H1 (cell line): ENCODE results near the gene SYCE3. TPM values are rescaled to one million over a fixed set of nuclear protein-coding genes. Genes with fewer than 3 reads are reported as not detected.

ENCODE experiments used
- CTCF ChIA-PET: fragments of 300-600 bp; sonication (Branson Sonifier 250); formaldehyde crosslinking; loops from one replicate; lab custom pipeline; 2021; ENCODE audit not compliant: partially characterized antibody; lab: Charles Lee
- POLR2A ChIA-PET: fragments of 300-600 bp; sonication (Branson Sonifier 250); formaldehyde crosslinking; loops from one replicate; lab custom pipeline; 2021; ENCODE audit warnings: inconsistent platforms; ENCODE audit not compliant: partially characterized antibody; lab: Charles Lee
- DNase-seq, 2 experiments: peaks; one replicate each; pipeline versions ENCODE4 v3.0.0 to v3.0.0-alpha.2; 2010 to 2022; ENCODE audit warnings: low spot score in 2 of 2, low read depth in 1 of 2, mixed read lengths in 1 of 2
- FAIRE-seq: peaks from 2 replicates; lab custom pipeline; 2011; peaks lifted over from hg19 to GRCh38; lab: Jason Lieb, UNC
- H2AFZ ChIP-seq: 2 replicates; pipeline ENCODE4 v1.8.1; 2012; ENCODE audit warnings: low read length, inconsistent platforms
- H2AK5ac ChIP-seq: 2 replicates; pipeline ENCODE4 v1.6.1; 2013; ENCODE audit warnings: low read depth, low read length
- H2BK120ac ChIP-seq: replicated peaks from 2 replicates; pipeline ENCODE3; 2013; ENCODE audit warnings: low read depth, low read length, inconsistent platforms
- H2BK12ac ChIP-seq: 2 replicates; pipeline ENCODE4 v1.6.1; 2013; ENCODE audit warnings: low read depth, low read length
- H2BK15ac ChIP-seq: 2 replicates; pipeline ENCODE4 v1.6.1; 2013; ENCODE audit warnings: low read length
- H2BK20ac ChIP-seq: 2 replicates; pipeline ENCODE4 v1.6.1; 2013; ENCODE audit warnings: low read length
- H2BK5ac ChIP-seq: 2 replicates; pipeline ENCODE4 v1.6.1; 2013; ENCODE audit warnings: low read depth, low read length
- H3K14ac ChIP-seq: 2 replicates; pipeline ENCODE4 v1.6.1; 2013; ENCODE audit warnings: inconsistent platforms; ENCODE audit not compliant: insufficient read length
- H3K18ac ChIP-seq: 2 replicates; pipeline ENCODE4 v1.6.1; 2013; ENCODE audit warnings: low read length; ENCODE audit errors: extremely low read depth
- H3K23ac ChIP-seq: 2 replicates; pipeline ENCODE4 v1.6.1; 2013; ENCODE audit warnings: inconsistent platforms; ENCODE audit not compliant: insufficient read length
- H3K23me2 ChIP-seq: 2 replicates; pipeline ENCODE4 v1.6.1; 2013; ENCODE audit warnings: low read depth, low read length
- H3K27ac ChIP-seq: 2 replicates; pipeline ENCODE4 v1.6.1; 2011; ENCODE audit warnings: low read depth, low read length, inconsistent platforms
- H3K27me3 ChIP-seq, 4 experiments: replicated peaks in 1 of 4; 1 replicate in 1 of 4; 2 replicates in 3 of 4; pipeline versions ENCODE4 v1.6.1 to v1.8.1; 2011 to 2013; ENCODE audit warnings: low read length in 3 of 4, mild to moderate bottlenecking in 3 of 4, inconsistent platforms in 2 of 4, mixed read lengths in 2 of 4, moderate library complexity in 1 of 4; ENCODE audit not compliant: control insufficient read depth in 3 of 4, insufficient read depth in 3 of 4; ENCODE audit errors: extremely low read depth in 1 of 4
- H3K36me3 ChIP-seq, 4 experiments: 2 replicates each; pipeline versions ENCODE4 v1.6.1 to v1.8.1; 2011 to 2013; ENCODE audit warnings: mild to moderate bottlenecking in 4 of 4, low read length in 3 of 4, moderate library complexity in 2 of 4, control low read depth in 1 of 4, inconsistent platforms in 1 of 4; ENCODE audit not compliant: insufficient read depth in 4 of 4, control insufficient read depth in 2 of 4
- H3K4ac ChIP-seq: replicated peaks from 2 replicates; pipeline ENCODE3; 2013; ENCODE audit warnings: low read length, low read depth, mixed read lengths, inconsistent platforms; ENCODE audit not compliant: insufficient read length
- H3K4me1 ChIP-seq, 4 experiments: replicated peaks in 1 of 4; 1 replicate in 1 of 4; 2 replicates in 3 of 4; pipeline versions ENCODE4 v1.6.1 to v1.8.1; 2011 to 2013; ENCODE audit warnings: low read length in 3 of 4, inconsistent platforms in 2 of 4, mixed read lengths in 1 of 4; ENCODE audit not compliant: insufficient read depth in 4 of 4, control insufficient read depth in 3 of 4
- H3K4me2 ChIP-seq, 2 experiments: 2 replicates each; pipeline versions ENCODE4 v1.6.1 to v1.8.1; 2011 to 2013; ENCODE audit warnings: low read depth in 2 of 2, low read length in 2 of 2, control low read depth in 1 of 2, inconsistent platforms in 1 of 2, mild to moderate bottlenecking in 1 of 2; ENCODE audit not compliant: insufficient read depth in 1 of 2
- H3K4me3 ChIP-seq, 4 experiments: fragments of 200-600, 300-600 bp in 1 of 4; sonication (generic), shearing (Covaris generic), sonication (Bioruptor Twin) in 1 of 4; 2 replicates each; pipeline versions ENCODE4 v1.5.1 to v1.8.1; 2011 to 2016; ENCODE audit warnings: low read length in 4 of 4, low read depth in 3 of 4, control low read depth in 2 of 4, inconsistent platforms in 2 of 4, mild to moderate bottlenecking in 2 of 4, mixed read lengths in 1 of 4, moderate library complexity in 1 of 4; ENCODE audit not compliant: insufficient read depth in 2 of 4; ENCODE audit errors: extremely low read depth in 1 of 4
- H3K56ac ChIP-seq: replicated peaks from 2 replicates; pipeline ENCODE3; 2013; ENCODE audit warnings: low read depth, mild to moderate bottlenecking, mixed read lengths, low read length, inconsistent platforms; ENCODE audit not compliant: insufficient read length
- H3K79me1 ChIP-seq: 2 replicates; pipeline ENCODE4 v1.6.1; 2013; ENCODE audit warnings: low read depth, low read length, control low read depth
- H3K79me2 ChIP-seq, 2 experiments: 2 replicates each; pipeline versions ENCODE4 v1.6.1 to v1.8.1; 2012 to 2013; ENCODE audit warnings: low read length in 2 of 2, mild to moderate bottlenecking in 2 of 2, inconsistent platforms in 1 of 2; ENCODE audit not compliant: insufficient read depth in 2 of 2, control insufficient read depth in 1 of 2
- H3K9ac ChIP-seq, 4 experiments: replicated peaks in 1 of 4; 1 replicate in 1 of 4; 2 replicates in 3 of 4; pipeline versions ENCODE4 v1.6.1 to v1.8.1; 2011 to 2013; ENCODE audit warnings: low read depth in 3 of 4, low read length in 3 of 4, control low read depth in 2 of 4, mild to moderate bottlenecking in 2 of 4, moderate library complexity in 2 of 4, inconsistent platforms in 1 of 4; ENCODE audit errors: extremely low read depth in 1 of 4
- H3K9me3 ChIP-seq, 2 experiments: 2 replicates each; pipeline versions ENCODE4 v1.6.1 to v1.8.1; 2012 to 2013; ENCODE audit warnings: mild to moderate bottlenecking in 2 of 2, moderate library complexity in 2 of 2, control low read depth in 1 of 2, inconsistent platforms in 1 of 2, low read depth in 1 of 2, low read length in 1 of 2, mixed read lengths in 1 of 2; ENCODE audit not compliant: insufficient read depth in 2 of 2
- H4K20me1 ChIP-seq, 2 experiments: replicated peaks in 1 of 2; 2 replicates each; pipeline versions ENCODE3 to v1.8.1; 2011 to 2013; ENCODE audit warnings: inconsistent platforms in 2 of 2, low read length in 2 of 2, mild to moderate bottlenecking in 1 of 2; ENCODE audit not compliant: insufficient read depth in 2 of 2, control insufficient read depth in 1 of 2
- H4K5ac ChIP-seq: 2 replicates; pipeline ENCODE4 v1.6.1; 2013; ENCODE audit warnings: low read length, low read depth, mixed read lengths, inconsistent platforms; ENCODE audit not compliant: insufficient read length
- H4K8ac ChIP-seq: 2 replicates; pipeline ENCODE4 v1.8.0; 2013; ENCODE audit warnings: mild to moderate bottlenecking, moderate library complexity, low read length, inconsistent platforms; ENCODE audit not compliant: insufficient read depth; ENCODE audit errors: extremely low read depth
- H4K91ac ChIP-seq: replicated peaks from 2 replicates; pipeline ENCODE3; 2013; ENCODE audit warnings: low read length, mixed read lengths, inconsistent platforms; ENCODE audit not compliant: insufficient read length
- EZH2 ChIP-seq: fragments of 200-600 bp; sonication (generic); IDR thresholded peaks from 2 replicates; pipeline ENCODE4 v1.7.1; 2012; ENCODE audit warnings: low read depth, mild to moderate bottlenecking, moderate library complexity, low read length, inconsistent platforms; ENCODE audit not compliant: severe bottlenecking
- SRF ChIP-seq: IDR thresholded peaks from 2 replicates; pipeline ENCODE4 v1.6.1; 2011; ENCODE audit warnings: mild to moderate bottlenecking, low read depth, low read length, moderate library complexity
- SUZ12 ChIP-seq: fragments of 200-600 bp; sonication (generic); IDR thresholded peaks from 2 replicates; pipeline ENCODE4 v1.6.1; 2012; ENCODE audit warnings: mild to moderate bottlenecking, inconsistent platforms, low read length, moderate library complexity, mixed read lengths
- TAF7 ChIP-seq: optimal IDR thresholded peaks from 2 replicates; pipeline ENCODE3; 2011; ENCODE audit warnings: low read depth, mild to moderate bottlenecking, inconsistent platforms, low read length, moderate library complexity, borderline replicate concordance
- WGBS, 2 experiments: shearing (Covaris generic) in 1 of 2; methylation state at CpG; one replicate each; pipeline versions ENCODE4 v1.1.6 to v1.1.7; 2013 to 2015; ENCODE audit warnings: low lambda C conversion rate in 2 of 2, mixed read lengths in 2 of 2, inconsistent platforms in 1 of 2, low coverage in 1 of 2, missing lambda C conversion rate in 1 of 2; ENCODE audit not compliant: insufficient replicate concordance in 2 of 2, insufficient coverage in 1 of 2, insufficient read length in 1 of 2; ENCODE audit errors: extremely low coverage in 1 of 2, missing lambda C conversion rate in 1 of 2; 5-methylcytosine and 5-hydroxymethylcytosine counted together
- polyA plus RNA-seq, 7 experiments: library from polyadenylated mRNA; depleted of rRNA in 3 of 7; stranded (reverse) in 5 of 7; unstranded in 2 of 7; fragments of >200 nt in 5 of 7; fragments of 200-250 nt in 2 of 7; gene quantifications; 1 replicate in 5 of 7; 2 replicates in 1 of 7; 4 replicates in 1 of 7; pipeline versions ENCODE4 v1.2.1 to v1.2.3, GENCODE V29; 2011 to 2013; ENCODE audit warnings: missing spikeins in 2 of 7, mixed read lengths in 2 of 7
- total RNA-seq: library from RNA; stranded (reverse); fragmentation: NEBNext Ultra II Directional; extraction: Animal tissue kit (Norgen Biotek cat#: 25700); gene quantifications from 2 replicates; pipeline ENCODE4 v1.2.1, GENCODE V29; 2021

Gene SYCE3
- total and polyA plus RNA-seq, 2 of the 8 experiments (the other 6 are each of a cell fraction or from before 2014, with no cell fraction given): 1.9 TPM; not detected in 1

- no peaks in the 10 kb centered on the region for H3K79me1 ChIP-seq
- H2BK15ac ChIP-seq: no peak overlapping the region
- H3K14ac ChIP-seq: no peak overlapping the region
- no peak overlapping the region for H2BK12ac ChIP-seq
- H4K20me1 ChIP-seq: peaks cover 9 to 11% of the 10 kb centered on the region in 2 experiments
- WGBS, 2 experiments: 5% methylated on average over 17 of the region's 52 CpGs; no CpG with 5 or more reads in 1 of the 2 experiments
- H4K5ac ChIP-seq: no peak overlapping the region
- no peak overlapping the region for H2BK120ac ChIP-seq
- H2BK5ac ChIP-seq: no peak overlapping the region
- H2BK20ac ChIP-seq: no peak overlapping the region
- POLR2A ChIA-PET: interaction anchor here (0.9 kb wide), 1 partner anchor 18 kb away, joined by 3 read pairs; the partner anchor contains the start of gene CHKB
- CTCF ChIA-PET: interaction anchor here (0.9 to 1.9 kb wide), 4 partner anchors 11 to 38 kb away, joined by 3 to 13 read pairs (median 6); partner anchors contain the start of genes CPT1B and SYCE3
- H4K8ac ChIP-seq: no peak overlapping the region
- H3K27me3 ChIP-seq: peaks cover 54 to 85% (median 63%) of the 10 kb centered on the region in 4 experiments; a peak in 6 of 7 replicates
- no peak overlapping the region for H2AFZ ChIP-seq
- H3K36me3 ChIP-seq: peaks cover 0 to 3% (median 0%) of the 10 kb centered on the region in 4 experiments; a peak in 1 of 8 replicates
- H3K23me2 ChIP-seq: peaks cover 2% of the 10 kb centered on the region; the same call in 1 of the 2 replicates
- H3K9me3 ChIP-seq: no peaks in the 10 kb centered on the region
- H3K23ac ChIP-seq: no peak overlapping the region
- DNase-seq (peak in 1 of 2 experiments; percentile 60), FAIRE-seq (no peak)
- H3K4me3 ChIP-seq: peak overlapping the region; percentile 21 to 57 (median 26); a peak in 6 of 8 replicates
- H3K4ac ChIP-seq: no peak overlapping the region
- no peak overlapping the region for H4K91ac ChIP-seq
- H3K18ac ChIP-seq: no peak overlapping the region; the same call in 1 of the 2 replicates
- TF ChIP-seq SRF (no peak), EZH2 (peak; percentile 45), SUZ12 (peak; percentile 44), TAF7 (no peak)
- peaks cover 0 to 16% (median 4%) of the 10 kb centered on the region in 4 experiments; a peak in 5 of 7 replicates for H3K4me1 ChIP-seq
- no peak overlapping the region for H3K56ac ChIP-seq
- H3K9ac ChIP-seq: no peak overlapping the region
- H2AK5ac ChIP-seq: no peak overlapping the region
- no peaks in the 10 kb centered on the region for H3K79me2 ChIP-seq
- H3K27ac ChIP-seq: no peak overlapping the region
- peak overlapping the region; percentile 53 to 69 for H3K4me2 ChIP-seq
Measured at GRCh38 chr22:50600967-50601668, 38.4 kb upstream of the SYCE3 start.
